ENCODE results near the gene C16orf78.
A peak's percentile ranks its signal among the peaks of the same experiment; 100 is the strongest.

C16orf78 gene

GRCh38 chr16:49436181-49436580, 62.6 kb downstream of the C16orf78 start:
- no peak for DNase-seq

GRCh38 chr16:49437344-49437743, 63.7 kb downstream of the C16orf78 start:
- DNase-seq, result no peak

GRCh38 chr16:49439050-49439449, 65.4 kb downstream of the C16orf78 start:
- no peak for DNase-seq

GRCh38 chr16:49439676-49440075, 66.1 kb downstream of the C16orf78 start:
- DNase-seq, result no peak

GRCh38 chr16:49440156-49441065, 66.8 kb downstream of the C16orf78 start:
- DNase-seq, result no peak

GRCh38 chr16:49441366-49441780, 67.8 kb downstream of the C16orf78 start:
- DNase-seq, result peak; percentile 27 to 44

- no peak for DNase-seq
Observed at GRCh38 chr16:49442805-49443204, 69.2 kb downstream of the C16orf78 start.

GRCh38 chr16:49443576-49443975, 70.0 kb downstream of the C16orf78 start:
- no peak for DNase-seq

- DNase-seq, result no peak
Observed at GRCh38 chr16:49446805-49447204, 73.2 kb downstream of the C16orf78 start.

Data from stimulated activated CD4-positive, alpha-beta T cell treated with anti-CD3 and anti-CD28 coated beads, Interleukin-2, amount 100 ng/mL, for 48 hours (primary cell).